GM23248 (cell line): ENCODE results near the gene ELOB.

Experiments used
- EZH2 ChIP-seq: fragments of 200-600 bp; sonication (generic); IDR thresholded peaks from 2 replicates; pipeline ENCODE4 v1.6.1; 2018; ENCODE audit warnings: antibody characterized with exemption, mild to moderate bottlenecking; ENCODE audit not compliant: insufficient read depth, poor library complexity, severe bottlenecking
- EZH2phosphoT487 ChIP-seq: fragments of 200-600 bp; sonication (generic); IDR thresholded peaks from 2 replicates; pipeline ENCODE4 v1.6.1; 2018; ENCODE audit warnings: antibody characterized with exemption, moderate library complexity, mild to moderate bottlenecking, low read depth; ENCODE audit not compliant: insufficient read depth

- TF ChIP-seq EZH2phosphoT487 (no peak), EZH2 (no peak)
Observed at GRCh38 chr16:2776500-2777139, 460 bp downstream of the ELOB start.
